Gastroesophageal sphincter (tissue), 4 donors: ENCODE measurements around the gene AATF. TPM values are rescaled to one million over a fixed set of nuclear protein-coding genes. Genes with fewer than 3 reads are reported as not detected.

Experiments used
- ATAC-seq: fragments of 150-250 bp; one replicate; pipeline ENCODE4 v1.9.1; 2016; ENCODE audit warnings: mild to moderate bottlenecking, moderate library complexity
- H3K27ac ChIP-seq, 4 donors: fragments of 200-600 bp; sonication (generic) in 3 of 4; 1 replicate in 3 of 4; 2 replicates in 1 of 4; pipeline ENCODE4 v1.5.1; 2016 to 2019
- H3K27me3 ChIP-seq: fragments of 200-600 bp; sonication (generic); one replicate; pipeline ENCODE4 v1.5.1; 2019
- H3K36me3 ChIP-seq, 2 donors: fragments of 200-600 bp; sonication (generic); one replicate each; pipeline ENCODE4 v1.5.1; 2019; ENCODE audit warnings: control low read depth in 1 of 2
- H3K4me1 ChIP-seq, 3 donors: fragments of 200-600 bp; sonication (generic); 1 replicate in 2 of 3; 2 replicates in 1 of 3; pipeline ENCODE4 v1.5.1; 2016 to 2019; ENCODE audit warnings: control low read depth in 2 of 3
- H3K4me3 ChIP-seq, 2 donors: fragments of 200-600 bp; sonication (generic); one replicate each; pipeline ENCODE4 v1.5.1; 2019; ENCODE audit warnings: mild to moderate bottlenecking in 1 of 2, moderate library complexity in 1 of 2
- H3K9me3 ChIP-seq, 3 donors: fragments of 200-600 bp; sonication (generic); one replicate each; pipeline ENCODE4 v1.5.1; 2017 to 2019; ENCODE audit warnings: control low read depth in 2 of 3
- CTCF ChIP-seq, 4 experiments: fragments of 200-600 bp in 2 of 4; fragments of 450-650 bp in 2 of 4; sonication (generic) in 1 of 4; IDR thresholded peaks; one replicate each; pipeline ENCODE4 v1.5.1; 2017 to 2019; ENCODE audit warnings: antibody characterized with exemption in 4 of 4, mild to moderate bottlenecking in 2 of 4, moderate library complexity in 2 of 4
- EP300 ChIP-seq: sonication (generic); formaldehyde crosslinking; IDR thresholded peaks from one replicate; pipeline ENCODE4 v1.6.1; 2017; ENCODE audit warnings: antibody characterized with exemption, mild to moderate bottlenecking
- POLR2A ChIP-seq, 2 donors: fragments of 450-650 bp; IDR thresholded peaks; one replicate each; pipeline ENCODE4 v1.6.1; 2017; ENCODE audit warnings: antibody characterized with exemption in 2 of 2, mild to moderate bottlenecking in 2 of 2, moderate library complexity in 1 of 2
- POLR2AphosphoS5 ChIP-seq: sonication (generic); formaldehyde crosslinking; IDR thresholded peaks from one replicate; pipeline ENCODE4 v1.6.1; 2017; ENCODE audit warnings: antibody characterized with exemption
- WGBS, 2 donors: methylation state at CpG; one replicate each; pipeline ENCODE4 v1.1.5; 2018; ENCODE audit warnings: low coverage in 1 of 2; 5-methylcytosine and 5-hydroxymethylcytosine counted together
- total RNA-seq, 4 donors: library from RNA; depleted of rRNA; stranded (reverse); fragments of >200 nt; gene quantifications; one replicate each; pipeline ENCODE4 v1.1.0, GENCODE V29; 2016

AATF gene
- total RNA-seq, 4 donors from 2014 or later: 36.1 to 45.1 (median 38.5) TPM

GRCh38 chr17:36999471-36999870 lies 50.7 kb downstream of the AATF start:
- 90 to 100% methylated on average over 2 of the region's 2 CpGs for WGBS, 2 donors
- H3K27ac ChIP-seq: no peak overlapping the region
- no peak for ATAC-seq
- H3K4me1 ChIP-seq: no peaks in the 10 kb centered on the region
- H3K27me3 ChIP-seq: no peaks in the 10 kb centered on the region
- no peaks in the 10 kb centered on the region for H3K9me3 ChIP-seq
- H3K4me3 ChIP-seq: no peak overlapping the region
- no peak for TF ChIP-seq CTCF (IDR thresholded peaks at IDR 0.05)
- no peak for TF ChIP-seq POLR2A (IDR thresholded peaks at IDR 0.05)
- no peak for TF ChIP-seq POLR2AphosphoS5
- TF ChIP-seq EP300: no peak
- peaks cover 0 to 59% of the 10 kb centered on the region in 2 donors for H3K36me3 ChIP-seq

- Histone ChIP-seq H3K4me3 (no peak overlapping the region), H3K9me3 (no peaks in the 10 kb centered on the region), H3K27ac (no peak overlapping the region), H3K4me1 (no peaks in the 10 kb centered on the region), H3K36me3 (peaks cover 0 to 27% of the 10 kb centered on the region in 2 donors), H3K27me3 (no peaks in the 10 kb centered on the region)
- ATAC-seq: no peak
- 60 to 88% methylated on average over 3 to 4 of the region's 4 CpGs for WGBS, 2 donors
- TF ChIP-seq CTCF (IDR thresholded peaks at IDR 0.05) (no peak), EP300 (no peak), POLR2AphosphoS5 (no peak)
Observed at GRCh38 chr17:37016780-37017179, 68.0 kb downstream of the AATF start.

- peaks cover 0 to 31% of the 10 kb centered on the region in 2 donors for H3K36me3 ChIP-seq
- H3K9me3 ChIP-seq: no peaks in the 10 kb centered on the region
- H3K27me3 ChIP-seq: no peaks in the 10 kb centered on the region
- 86 to 92% methylated on average over 1 of the region's 1 CpG for whole genome bisulfite sequencing, 2 donors
- no peak for ATAC-seq
- no peak overlapping the region for H3K4me3 ChIP-seq
- no peaks in the 10 kb centered on the region for H3K4me1 ChIP-seq
- TF ChIP-seq POLR2A (IDR thresholded peaks at IDR 0.05): no peak
- TF ChIP-seq CTCF (IDR thresholded peaks at IDR 0.05): no peak
- TF ChIP-seq EP300: no peak
- no peak for TF ChIP-seq POLR2AphosphoS5
- H3K27ac ChIP-seq: no peak overlapping the region
Observed at GRCh38 chr17:37017404-37017803, 68.7 kb downstream of the AATF start.

- 89 to 90% methylated on average over 2 to 3 of the region's 3 CpGs for WGBS, 2 donors
- H3K9me3 ChIP-seq: no peaks in the 10 kb centered on the region
- no peak for TF ChIP-seq POLR2AphosphoS5
- H3K4me3 ChIP-seq: no peak overlapping the region
- H3K27ac ChIP-seq: no peak overlapping the region
- peaks cover 0 to 5% (median 0%) of the 10 kb centered on the region in 3 donors for H3K4me1 ChIP-seq
- no peak for ATAC-seq
- peaks cover 0 to 35% of the 10 kb centered on the region in 2 donors for H3K36me3 ChIP-seq
- H3K27me3 ChIP-seq: no peaks in the 10 kb centered on the region
Observed at GRCh38 chr17:37019117-37019740, 70.5 kb downstream of the AATF start.

GRCh38 chr17:37019741-37020129 lies 71.0 kb downstream of the AATF start:
- no peak for ATAC-seq
- Histone ChIP-seq H3K27ac (no peak overlapping the region), H3K4me3 (no peak overlapping the region), H3K9me3 (no peaks in the 10 kb centered on the region), H3K4me1 (peaks cover 0 to 6% (median 0%) of the 10 kb centered on the region in 3 donors), H3K27me3 (no peaks in the 10 kb centered on the region), H3K36me3 (peaks cover 0 to 37% of the 10 kb centered on the region in 2 donors)
- WGBS, 2 donors: 98 to 100% methylated on average over 4 of the region's 4 CpGs
- TF ChIP-seq POLR2AphosphoS5: no peak
- TF ChIP-seq POLR2A (IDR thresholded peaks at IDR 0.05): no peak
- TF ChIP-seq CTCF (IDR thresholded peaks at IDR 0.05): no peak
- TF ChIP-seq EP300: no peak
